Cardiac fibroblast (primary cell): ENCODE data around the gene FER.

Experiments used
- DNase-seq, 2 donors: peaks; one replicate each; pipeline versions ENCODE4 v3.0.0 to v3.0.0-alpha.2; 2010; ENCODE audit warnings: low read depth in 2 of 2
- H3K4me3 ChIP-seq, 2 donors: replicated peaks in 1 of 2; 1 replicate in 1 of 2; 2 replicates in 1 of 2; pipeline ENCODE4 v1.5.1; 2011; ENCODE audit warnings: low read depth in 2 of 2, low read length in 2 of 2, mild to moderate bottlenecking in 2 of 2, moderate library complexity in 1 of 2
- CTCF ChIP-seq: IDR thresholded peaks from one replicate; pipeline ENCODE4 v1.5.1; 2011; ENCODE audit warnings: low read depth, mild to moderate bottlenecking, low read length, inconsistent platforms

The FER gene

DNA sequence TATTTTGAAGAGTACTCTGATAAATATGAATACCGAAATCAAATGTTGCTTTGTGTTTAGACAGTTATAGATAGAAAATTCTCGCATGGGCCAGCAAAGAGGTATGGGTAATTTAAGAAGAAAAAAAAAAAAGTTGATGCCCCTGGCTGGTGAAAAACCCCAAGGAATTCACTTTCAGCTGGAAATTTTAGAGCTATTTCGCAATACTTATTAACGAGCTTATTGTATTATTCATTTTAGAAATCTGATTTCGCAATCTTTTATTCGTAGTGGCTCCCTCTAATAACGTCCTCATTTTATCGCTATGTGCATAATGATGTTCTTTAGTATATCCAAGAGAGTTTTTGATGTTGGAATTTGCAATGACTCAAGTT is 18.5 kb upstream of the FER start:
- DNase-seq: peak; percentile 16 to 53
- no peak for TF ChIP-seq CTCF
- H3K4me3 ChIP-seq: no peak overlapping the region

DNA sequence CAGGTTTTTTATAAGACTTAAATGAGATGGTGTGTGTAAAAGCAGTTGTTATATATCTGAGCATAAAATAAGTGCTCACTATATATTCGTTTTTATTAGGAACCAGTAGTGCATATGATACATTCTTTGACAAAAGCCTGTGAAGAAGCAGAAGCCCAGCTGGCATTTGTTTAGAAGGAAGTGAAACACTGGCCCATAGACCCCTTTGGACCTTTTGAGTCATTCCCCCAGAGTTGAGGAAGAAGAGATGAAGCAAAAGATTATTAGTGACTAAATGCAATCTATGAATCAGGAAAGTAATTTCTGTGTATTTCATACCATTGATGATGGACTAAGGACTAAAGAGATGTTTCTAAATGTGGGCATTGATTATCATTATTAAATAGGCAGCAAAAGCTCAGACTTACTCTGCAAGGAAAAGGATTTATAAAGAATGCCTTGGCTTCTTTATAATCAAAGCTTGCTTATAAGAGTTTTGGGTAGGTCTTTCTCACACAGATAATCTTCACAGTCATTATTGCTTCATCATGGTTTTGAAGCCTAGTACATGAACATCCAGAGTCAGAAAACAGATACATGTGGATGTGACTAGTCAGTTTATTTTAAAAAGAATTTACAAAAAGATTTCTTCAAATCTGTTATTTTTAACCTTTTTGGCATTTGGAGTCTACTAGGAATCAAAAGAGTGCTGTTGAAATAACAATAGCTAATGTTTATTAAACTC is 16.9 kb upstream of the FER start:
- no peak for DNase-seq
- no peak for TF ChIP-seq CTCF
- H3K4me3 ChIP-seq: no peak overlapping the region

DNA sequence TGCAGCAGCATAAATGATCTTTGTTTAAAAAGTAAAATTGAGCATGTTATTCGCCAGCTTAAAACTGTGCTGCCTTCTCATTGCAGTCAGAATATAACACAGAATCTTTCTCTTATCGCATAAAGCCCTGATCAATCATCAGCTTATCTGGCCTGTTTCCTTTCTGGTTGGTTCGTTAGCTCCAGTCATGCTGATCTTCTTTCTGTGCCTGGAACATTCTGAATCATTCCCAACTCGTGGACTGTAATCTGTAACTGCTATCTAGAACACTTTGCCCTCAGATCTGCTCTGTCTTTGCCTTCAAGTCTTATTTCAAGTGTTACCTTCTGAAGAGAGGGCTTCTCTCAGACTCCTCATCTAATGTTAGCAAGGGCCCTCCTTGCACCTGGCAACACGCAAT is 11.9 kb upstream of the FER start:
- H3K4me3 ChIP-seq: no peak overlapping the region
- no peak for TF ChIP-seq CTCF
- peak in 1 of 2 donors; percentile 15 for DNase-seq

- DNase-seq: no peak
- TF ChIP-seq CTCF: no peak
- H3K4me3 ChIP-seq: no peak overlapping the region
Measured at GRCh38 chr5:108736855-108737254, 10.8 kb upstream of the FER start.

DNA sequence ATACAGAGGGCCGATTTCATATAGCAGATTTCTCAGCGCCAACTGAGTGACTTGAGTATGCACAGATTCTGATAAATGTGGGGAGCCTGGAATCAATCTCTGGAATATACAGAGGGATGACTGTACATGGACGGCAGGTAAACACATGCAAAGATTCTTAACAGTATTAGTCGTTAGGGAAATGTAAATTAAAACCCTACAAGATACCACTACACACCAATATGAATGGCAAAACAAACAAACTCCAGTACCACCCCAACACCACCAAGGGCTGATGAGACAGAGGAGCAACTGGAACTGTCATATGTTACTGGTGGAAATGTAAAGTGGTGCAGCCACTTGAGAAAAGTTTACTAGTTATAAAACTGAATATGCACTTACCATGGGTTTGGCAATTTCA is 8.3 kb upstream of the FER start:
- no peak for DNase-seq
- H3K4me3 ChIP-seq: no peak overlapping the region
- no peak for TF ChIP-seq CTCF

GRCh38 chr5:108739906-108740305 is 7.8 kb upstream of the FER start:
- no peak overlapping the region for H3K4me3 ChIP-seq
- no peak for TF ChIP-seq CTCF
- no peak for DNase-seq

GRCh38 chr5:108743319-108743718 is 4.4 kb upstream of the FER start:
- TF ChIP-seq CTCF: no peak
- H3K4me3 ChIP-seq: no peak overlapping the region
- peak; percentile 54 to 78 for DNase-seq
